ENCODE results near the gene AANAT.

AANAT gene

GRCh38 chr17:76481071-76481655 is 13.8 kb downstream of the AANAT start:
- in situ Hi-C loops (cut with HindIII; ENCODE audit: low sequenced_read_pairs): no loop called here

DNA sequence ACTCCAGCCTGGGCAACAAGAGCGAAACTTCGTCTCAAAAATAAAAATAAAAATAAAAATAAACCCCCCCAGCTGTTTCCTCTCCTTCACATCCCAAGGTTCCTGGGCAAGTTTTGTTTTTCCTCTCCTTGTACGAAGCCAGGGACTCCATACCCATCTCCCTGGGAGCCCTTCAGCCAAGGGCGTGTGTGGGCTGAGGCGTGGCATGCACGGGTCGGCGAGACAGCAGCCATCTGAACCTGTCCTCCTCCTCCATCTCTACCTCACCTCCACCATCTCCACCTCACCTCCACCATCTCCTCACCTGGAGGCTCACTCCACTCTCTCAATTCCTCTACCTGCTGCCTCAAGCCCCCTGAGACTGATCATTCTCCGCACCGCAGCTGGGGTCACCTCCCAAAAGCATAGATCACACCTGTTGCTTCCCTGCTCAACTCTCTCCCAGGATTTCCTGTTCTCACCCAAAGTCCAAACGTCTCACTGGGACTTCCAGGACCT is 16.9 kb downstream of the AANAT start:
- in situ Hi-C loops (cut with HindIII; ENCODE audit: low sequenced_read_pairs): no loop called here

GRCh38 chr17:76485569-76485968 is 18.2 kb downstream of the AANAT start:
- in situ Hi-C loops (cut with HindIII; ENCODE audit: low sequenced_read_pairs): no loop called here

GRCh38 chr17:76487451-76488192 is 20.2 kb downstream of the AANAT start:
- in situ Hi-C loops (cut with HindIII; ENCODE audit: low sequenced_read_pairs): no loop called here

DNA sequence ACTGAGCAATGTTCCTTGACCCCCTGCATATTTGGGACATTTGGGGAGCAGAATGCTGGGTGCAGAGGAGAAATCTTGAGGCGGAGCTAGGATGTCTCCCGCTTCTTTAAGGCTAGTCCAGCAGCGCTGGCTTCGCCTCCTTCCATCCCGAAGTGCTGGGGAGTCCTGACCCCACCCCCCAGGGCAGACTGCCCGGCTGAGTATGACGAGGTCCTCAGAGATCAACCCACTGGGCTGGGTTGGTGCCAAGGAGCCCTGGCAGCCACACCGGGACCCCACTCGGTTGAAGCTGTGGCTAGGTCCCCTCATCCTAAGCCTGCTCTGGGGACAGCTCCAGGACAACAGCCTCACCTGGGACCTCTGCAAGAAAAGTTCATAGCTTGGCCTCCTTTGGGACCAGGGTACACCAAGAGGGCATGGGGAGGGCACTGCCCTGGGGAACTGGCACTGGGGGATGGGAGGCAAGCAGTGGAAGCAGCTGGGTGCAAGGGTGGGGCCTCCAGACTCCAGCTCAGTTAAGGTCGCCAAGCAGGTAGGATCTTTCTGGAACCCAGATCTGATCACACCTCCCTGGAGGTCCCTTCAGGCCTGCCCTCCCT is 22.8 kb downstream of the AANAT start:
- in situ Hi-C loops (cut with HindIII; ENCODE audit: low sequenced_read_pairs): no loop called here

GRCh38 chr17:76491271-76492122 is 24.1 kb downstream of the AANAT start:
- in situ Hi-C loops (cut with HindIII; ENCODE audit: low sequenced_read_pairs): no loop called here

GRCh38 chr17:76492123-76492988 is 25.0 kb downstream of the AANAT start:
- in situ Hi-C loops (cut with HindIII; ENCODE audit: low sequenced_read_pairs): no loop called here

- in situ Hi-C loops (cut with HindIII; ENCODE audit: low sequenced_read_pairs): no loop called here
Measured at GRCh38 chr17:76492989-76493501, 25.6 kb downstream of the AANAT start.

GRCh38 chr17:76493505-76494167 is 26.2 kb downstream of the AANAT start:
- in situ Hi-C loops (cut with HindIII; ENCODE audit: low sequenced_read_pairs): no loop called here

GRCh38 chr17:76495663-76496400 is 28.4 kb downstream of the AANAT start:
- in situ Hi-C loops (cut with HindIII; ENCODE audit: low sequenced_read_pairs): no loop called here

GRCh38 chr17:76496464-76496863 is 29.1 kb downstream of the AANAT start:
- in situ Hi-C loops (cut with HindIII; ENCODE audit: low sequenced_read_pairs): no loop called here

DNA sequence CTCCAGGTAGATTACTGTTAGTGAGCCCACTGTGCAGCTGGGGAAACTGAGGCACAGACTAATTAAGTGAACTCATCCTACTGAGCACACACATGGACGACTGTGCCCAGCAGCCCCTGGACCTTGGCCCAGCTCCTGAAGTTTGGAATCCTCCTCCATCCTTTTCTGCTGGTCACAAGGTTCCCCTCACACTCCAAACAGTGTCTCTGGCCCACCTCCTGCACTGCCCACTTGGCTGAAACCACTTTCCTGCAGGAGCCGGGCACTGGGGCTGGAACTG is 30.2 kb downstream of the AANAT start:
- in situ Hi-C loops (cut with HindIII; ENCODE audit: low sequenced_read_pairs): no loop called here

DNA sequence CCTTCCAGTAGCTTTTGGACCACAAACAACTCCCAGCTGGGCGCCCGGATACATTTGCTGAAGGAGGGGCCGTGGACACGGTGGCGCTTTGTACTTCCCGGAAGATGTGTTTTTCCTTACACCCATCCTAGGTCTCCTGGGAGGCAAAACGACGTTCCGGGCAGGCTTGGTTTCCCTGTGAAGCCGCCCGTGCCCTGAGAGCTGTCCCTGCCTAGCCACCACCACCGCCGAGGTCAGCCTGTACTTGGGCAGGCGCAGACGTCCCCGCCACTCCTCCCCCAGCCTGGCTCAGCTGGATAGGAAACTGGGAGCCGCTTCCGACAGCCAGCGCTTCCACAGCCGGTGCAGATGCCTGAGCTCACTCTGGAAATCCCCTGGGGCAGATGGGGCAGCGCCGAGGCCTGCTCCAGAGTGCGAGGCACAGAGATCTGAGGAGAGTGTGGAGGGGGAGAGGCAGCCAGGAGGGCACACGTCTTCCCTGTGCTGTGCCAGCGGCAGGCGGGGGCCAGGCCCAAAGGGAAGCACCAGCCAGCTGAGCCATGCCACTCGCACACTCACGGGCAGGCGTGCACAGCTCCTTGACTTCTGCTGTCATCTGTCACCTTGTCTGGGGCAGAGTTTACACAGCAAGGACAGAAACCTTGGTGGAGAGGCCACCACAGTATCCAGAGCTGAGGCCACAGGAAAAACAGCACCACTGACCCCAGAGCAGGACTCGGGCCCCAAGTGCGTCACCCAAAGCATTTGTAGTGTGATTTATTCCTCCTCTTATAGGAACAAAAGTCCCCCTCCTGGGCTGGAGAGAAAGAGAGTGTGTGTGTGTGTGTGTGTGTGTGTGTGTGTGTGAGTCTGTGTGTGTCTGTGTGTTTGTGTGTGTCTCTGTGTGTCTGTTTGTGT is 30.8 kb downstream of the AANAT start:
- in situ Hi-C loops (cut with HindIII; ENCODE audit: low sequenced_read_pairs): no loop called here

DNA sequence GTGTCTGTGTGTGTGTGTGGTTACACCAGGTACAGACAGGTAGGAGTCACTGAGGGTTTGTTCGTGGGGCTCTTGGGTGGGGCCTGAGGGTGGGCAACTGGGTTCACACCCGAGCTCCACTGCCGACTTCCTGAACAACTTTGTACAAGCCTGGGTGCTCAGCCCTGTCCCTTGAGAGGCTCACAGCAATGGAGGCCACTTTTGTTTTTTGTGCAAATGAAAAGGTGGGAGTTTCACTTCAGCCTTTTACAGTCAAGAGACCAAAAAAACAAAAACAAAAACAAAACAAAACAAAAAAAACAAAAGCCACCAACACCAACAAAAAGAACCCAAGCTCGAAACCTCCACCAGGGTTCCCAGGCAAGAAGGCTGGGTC is 31.5 kb downstream of the AANAT start:
- in situ Hi-C loops (cut with HindIII; ENCODE audit: low sequenced_read_pairs): no loop called here

DNA sequence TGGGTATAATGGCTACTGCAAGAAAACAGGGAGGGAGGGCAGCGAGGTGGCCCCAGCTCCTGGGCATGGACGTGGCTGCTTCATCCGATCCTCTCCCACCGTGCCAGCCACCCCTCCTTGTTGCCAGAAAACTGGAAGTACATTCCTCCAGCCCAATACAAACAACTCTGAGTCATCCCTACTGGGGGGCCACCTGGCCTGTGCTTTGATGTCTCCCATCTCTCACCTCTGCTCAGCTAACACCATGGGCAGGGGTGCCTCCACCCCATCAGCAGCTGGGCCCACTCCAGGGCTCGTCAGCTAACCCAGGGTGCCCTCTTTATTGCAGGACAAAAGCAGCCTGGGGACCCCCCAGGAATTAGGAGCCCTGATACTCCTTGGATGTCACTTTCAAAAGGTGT is 31.9 kb downstream of the AANAT start:
- in situ Hi-C loops (cut with HindIII; ENCODE audit: low sequenced_read_pairs): no loop called here

DNA sequence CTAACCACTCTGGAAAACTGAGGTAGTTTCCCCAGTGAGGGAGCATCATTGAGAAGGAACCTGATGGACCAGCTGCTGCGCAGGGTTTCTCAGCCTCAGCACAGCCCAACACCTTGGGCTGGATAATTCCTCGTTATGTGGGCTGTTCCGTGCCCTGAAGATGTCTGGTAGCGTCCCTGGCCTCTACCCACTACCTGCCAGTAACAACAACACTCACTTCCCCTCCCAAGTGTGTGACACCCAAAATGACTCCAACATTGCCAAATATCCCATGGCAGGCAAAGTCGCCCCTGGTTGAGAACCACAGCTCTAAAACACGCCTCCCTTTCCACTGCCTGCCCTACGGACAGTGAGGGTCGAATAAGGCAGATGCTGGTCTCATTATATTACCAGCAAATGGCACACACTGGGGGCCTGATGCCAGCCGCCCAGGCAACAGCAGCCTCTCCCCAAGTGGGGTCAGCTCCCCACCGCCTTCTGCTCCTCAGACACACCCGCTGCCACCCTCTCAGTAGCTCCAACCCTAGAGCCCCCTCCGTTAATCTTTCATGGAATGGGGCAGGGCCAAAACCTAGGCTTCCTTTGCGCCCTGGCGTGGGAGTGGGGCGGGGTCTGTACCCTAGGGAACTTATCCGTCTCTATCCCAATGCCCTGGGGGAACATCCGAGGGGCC is 32.8 kb downstream of the AANAT start:
- in situ Hi-C loops (cut with HindIII; ENCODE audit: low sequenced_read_pairs): no loop called here

GRCh38 chr17:76500747-76501017 is 33.3 kb downstream of the AANAT start:
- in situ Hi-C loops (cut with HindIII; ENCODE audit: low sequenced_read_pairs): no loop called here

Data from endothelial cell of hepatic sinusoid (primary cell).